ENCODE results near the gene HUWE1.

The HUWE1 gene

DNA sequence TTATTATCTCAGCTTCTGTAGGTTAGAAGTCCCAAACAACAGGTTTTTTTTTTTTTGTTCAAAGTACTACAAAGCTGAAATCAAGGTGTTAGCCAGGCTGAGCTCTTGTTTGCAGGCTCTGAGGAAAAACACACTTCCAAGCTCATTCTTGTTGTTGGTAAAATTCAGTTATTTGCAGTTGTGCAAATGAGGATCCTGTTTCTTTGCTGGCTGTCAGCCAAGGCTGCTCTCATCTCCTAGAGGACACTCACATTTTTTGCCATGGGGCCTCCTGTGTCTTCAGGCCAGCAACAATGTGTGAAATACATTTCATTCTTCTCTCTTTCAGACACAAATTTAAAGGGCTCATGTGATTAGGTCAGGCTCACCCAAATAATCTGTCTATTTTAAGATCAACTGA lies 192.1 kb downstream of the HUWE1 start:
- no peak for DNase-seq (ENCODE audit: low read depth)

DNA sequence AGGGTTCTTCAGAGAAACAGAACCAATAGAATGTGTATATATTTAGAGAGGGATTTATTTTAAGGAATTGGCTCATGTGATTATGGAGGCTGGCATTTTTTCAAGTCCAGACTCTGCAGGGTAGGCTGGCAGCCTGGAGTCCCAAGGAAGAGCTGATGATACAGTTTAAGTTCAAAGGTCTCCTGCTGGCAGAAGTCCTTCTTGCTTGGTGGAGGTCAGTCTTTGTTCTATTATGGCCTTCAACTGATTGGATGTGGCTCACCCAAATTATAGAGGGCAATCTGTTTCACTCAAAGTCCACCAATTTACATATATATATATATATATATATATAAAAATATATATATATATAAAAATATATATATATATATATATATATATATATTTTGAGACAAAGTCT lies 200.2 kb downstream of the HUWE1 start:
- DNase-seq (ENCODE audit: low read depth): no peak

DNA sequence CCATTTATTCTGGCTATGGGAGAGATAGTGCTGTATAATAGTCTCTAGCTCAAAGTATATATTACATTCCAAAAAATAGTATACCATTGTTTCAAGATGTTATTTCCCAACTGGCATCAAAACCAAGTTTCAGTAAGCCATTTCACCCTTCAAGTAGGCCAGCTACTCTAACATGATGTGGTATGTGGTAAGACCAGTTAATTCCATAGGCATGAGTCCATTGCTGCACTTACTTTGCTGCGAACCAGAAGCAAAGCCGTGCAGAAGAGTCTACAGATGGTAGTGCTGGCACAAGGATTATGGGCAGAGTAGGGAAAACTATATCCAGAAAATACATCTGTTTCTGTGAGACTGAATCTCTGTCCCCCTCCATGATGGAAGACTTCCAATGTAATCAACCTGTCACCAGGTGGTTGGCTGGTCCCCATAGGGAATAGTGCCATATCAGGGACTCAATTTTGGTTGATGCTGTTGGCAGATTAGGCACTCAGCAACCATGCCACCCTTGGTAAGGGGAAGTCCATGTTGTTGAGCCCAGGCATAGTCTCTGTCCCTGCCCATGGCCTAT lies 202.6 kb downstream of the HUWE1 start:
- peak; percentile 25 for DNase-seq (ENCODE audit: low read depth)

DNA sequence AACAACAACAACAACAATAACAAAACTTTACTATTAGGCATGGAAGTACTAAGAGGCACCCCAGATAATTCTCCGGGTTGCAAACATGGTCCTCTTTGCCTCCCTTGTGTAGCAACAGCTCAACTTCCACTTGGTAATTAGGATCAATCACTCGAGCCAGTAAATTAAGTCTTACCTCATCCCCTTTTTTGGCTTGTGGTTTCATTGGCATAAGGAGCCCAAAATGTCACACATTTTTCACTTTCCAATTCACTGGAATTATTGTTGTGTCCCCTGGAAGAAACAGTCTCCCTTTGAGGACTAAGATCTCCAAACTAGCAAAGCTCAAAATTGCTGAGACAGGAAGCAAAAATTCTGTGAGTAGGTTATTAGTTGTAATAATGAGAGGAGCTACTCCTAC lies 203.1 kb downstream of the HUWE1 start:
- no peak for DNase-seq (ENCODE audit: low read depth)
